Gastroesophageal sphincter (tissue), 4 donors: ENCODE measurements around the gene DAP. TPM values are rescaled to one million over a fixed set of nuclear protein-coding genes. Genes with fewer than 3 reads are reported as not detected.

ENCODE experiments used
- ATAC-seq: fragments of 150-250 bp; one replicate; pipeline ENCODE4 v1.9.1; 2016; ENCODE audit warnings: mild to moderate bottlenecking, moderate library complexity
- H3K27ac ChIP-seq, 4 donors: fragments of 200-600 bp; sonication (generic) in 3 of 4; 1 replicate in 3 of 4; 2 replicates in 1 of 4; pipeline ENCODE4 v1.5.1; 2016 to 2019
- H3K27me3 ChIP-seq: fragments of 200-600 bp; sonication (generic); one replicate; pipeline ENCODE4 v1.5.1; 2019
- H3K36me3 ChIP-seq, 2 donors: fragments of 200-600 bp; sonication (generic); one replicate each; pipeline ENCODE4 v1.5.1; 2019; ENCODE audit warnings: control low read depth in 1 of 2
- H3K4me1 ChIP-seq, 3 donors: fragments of 200-600 bp; sonication (generic); 1 replicate in 2 of 3; 2 replicates in 1 of 3; pipeline ENCODE4 v1.5.1; 2016 to 2019; ENCODE audit warnings: control low read depth in 2 of 3
- H3K4me3 ChIP-seq, 2 donors: fragments of 200-600 bp; sonication (generic); one replicate each; pipeline ENCODE4 v1.5.1; 2019; ENCODE audit warnings: mild to moderate bottlenecking in 1 of 2, moderate library complexity in 1 of 2
- H3K9me3 ChIP-seq, 3 donors: fragments of 200-600 bp; sonication (generic); one replicate each; pipeline ENCODE4 v1.5.1; 2017 to 2019; ENCODE audit warnings: control low read depth in 2 of 3
- EP300 ChIP-seq: sonication (generic); formaldehyde crosslinking; IDR thresholded peaks from one replicate; pipeline ENCODE4 v1.6.1; 2017; ENCODE audit warnings: antibody characterized with exemption, mild to moderate bottlenecking
- POLR2A ChIP-seq, 2 donors: fragments of 450-650 bp; IDR thresholded peaks; one replicate each; pipeline ENCODE4 v1.6.1; 2017; ENCODE audit warnings: antibody characterized with exemption in 2 of 2, mild to moderate bottlenecking in 2 of 2, moderate library complexity in 1 of 2
- POLR2AphosphoS5 ChIP-seq: sonication (generic); formaldehyde crosslinking; IDR thresholded peaks from one replicate; pipeline ENCODE4 v1.6.1; 2017; ENCODE audit warnings: antibody characterized with exemption
- WGBS, 2 donors: methylation state at CpG; one replicate each; pipeline ENCODE4 v1.1.5; 2018; ENCODE audit warnings: low coverage in 1 of 2; 5-methylcytosine and 5-hydroxymethylcytosine counted together
- total RNA-seq, 4 donors: library from RNA; depleted of rRNA; stranded (reverse); fragments of >200 nt; gene quantifications; one replicate each; pipeline ENCODE4 v1.1.0, GENCODE V29; 2016
- TF ChIP-seq, protein P1 (sequence below), 4 experiments: fragments of 200-600 bp in 2 of 4; fragments of 450-650 bp in 2 of 4; sonication (generic) in 1 of 4; IDR thresholded peaks; one replicate each; pipeline ENCODE4 v1.5.1; 2017 to 2019; ENCODE audit warnings: antibody characterized with exemption in 4 of 4, mild to moderate bottlenecking in 2 of 4, moderate library complexity in 2 of 4

DAP gene
- total RNA-seq, 4 donors from 2014 or later: 21.8 to 41.9 (median 36.0) TPM

DNA sequence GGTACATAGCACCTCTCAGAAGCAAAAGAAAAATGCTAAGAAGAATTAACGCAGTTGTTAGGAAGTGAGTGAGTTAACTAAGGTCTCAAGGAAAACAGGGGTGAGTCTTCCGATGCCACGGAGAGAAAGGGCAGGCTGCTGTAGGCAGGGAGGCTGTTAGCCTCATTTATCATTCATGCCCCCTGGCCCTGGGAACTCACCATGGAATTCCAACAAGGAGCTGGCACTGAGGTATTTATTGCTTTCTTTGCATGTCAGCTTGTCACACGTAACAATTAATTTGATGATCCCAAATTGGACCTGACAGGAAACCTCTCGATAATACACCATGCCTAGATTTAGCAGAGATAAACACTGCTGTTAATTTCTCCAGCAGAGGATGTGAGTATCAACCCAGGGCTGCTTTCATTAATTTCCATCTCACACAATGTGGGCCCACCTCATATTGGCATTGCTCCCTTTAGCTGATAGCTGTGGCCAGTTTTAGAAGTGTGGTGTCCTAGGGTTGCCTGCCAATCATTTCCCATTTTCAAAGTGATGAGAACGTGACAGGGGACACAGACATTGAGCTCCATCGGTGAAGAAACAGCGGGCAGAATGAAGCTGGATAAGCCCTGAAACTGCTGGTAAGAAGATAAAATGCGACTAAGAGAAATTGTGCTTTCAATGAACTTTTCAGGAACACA is 45.3 kb downstream of the DAP start:
- H3K4me3 ChIP-seq: no peak overlapping the region
- WGBS, 2 donors: 70 to 76% methylated on average over 5 to 9 of the region's 9 CpGs
- no peaks in the 10 kb centered on the region for H3K9me3 ChIP-seq
- H3K27me3 ChIP-seq: no peaks in the 10 kb centered on the region
- no peaks in the 10 kb centered on the region for H3K4me1 ChIP-seq
- TF ChIP-seq POLR2AphosphoS5: no peak
- no peak for TF ChIP-seq POLR2A (IDR thresholded peaks at IDR 0.05)
- TF ChIP-seq EP300: no peak
- TF ChIP-seq, protein P1, sequence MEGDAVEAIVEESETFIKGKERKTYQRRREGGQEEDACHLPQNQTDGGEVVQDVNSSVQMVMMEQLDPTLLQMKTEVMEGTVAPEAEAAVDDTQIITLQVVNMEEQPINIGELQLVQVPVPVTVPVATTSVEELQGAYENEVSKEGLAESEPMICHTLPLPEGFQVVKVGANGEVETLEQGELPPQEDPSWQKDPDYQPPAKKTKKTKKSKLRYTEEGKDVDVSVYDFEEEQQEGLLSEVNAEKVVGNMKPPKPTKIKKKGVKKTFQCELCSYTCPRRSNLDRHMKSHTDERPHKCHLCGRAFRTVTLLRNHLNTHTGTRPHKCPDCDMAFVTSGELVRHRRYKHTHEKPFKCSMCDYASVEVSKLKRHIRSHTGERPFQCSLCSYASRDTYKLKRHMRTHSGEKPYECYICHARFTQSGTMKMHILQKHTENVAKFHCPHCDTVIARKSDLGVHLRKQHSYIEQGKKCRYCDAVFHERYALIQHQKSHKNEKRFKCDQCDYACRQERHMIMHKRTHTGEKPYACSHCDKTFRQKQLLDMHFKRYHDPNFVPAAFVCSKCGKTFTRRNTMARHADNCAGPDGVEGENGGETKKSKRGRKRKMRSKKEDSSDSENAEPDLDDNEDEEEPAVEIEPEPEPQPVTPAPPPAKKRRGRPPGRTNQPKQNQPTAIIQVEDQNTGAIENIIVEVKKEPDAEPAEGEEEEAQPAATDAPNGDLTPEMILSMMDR (IDR thresholded peaks at IDR 0.05): no peak
- no peak for ATAC-seq
- H3K36me3 ChIP-seq: peaks cover 0 to 47% of the 10 kb centered on the region in 2 donors
- no peak overlapping the region for H3K27ac ChIP-seq

DNA sequence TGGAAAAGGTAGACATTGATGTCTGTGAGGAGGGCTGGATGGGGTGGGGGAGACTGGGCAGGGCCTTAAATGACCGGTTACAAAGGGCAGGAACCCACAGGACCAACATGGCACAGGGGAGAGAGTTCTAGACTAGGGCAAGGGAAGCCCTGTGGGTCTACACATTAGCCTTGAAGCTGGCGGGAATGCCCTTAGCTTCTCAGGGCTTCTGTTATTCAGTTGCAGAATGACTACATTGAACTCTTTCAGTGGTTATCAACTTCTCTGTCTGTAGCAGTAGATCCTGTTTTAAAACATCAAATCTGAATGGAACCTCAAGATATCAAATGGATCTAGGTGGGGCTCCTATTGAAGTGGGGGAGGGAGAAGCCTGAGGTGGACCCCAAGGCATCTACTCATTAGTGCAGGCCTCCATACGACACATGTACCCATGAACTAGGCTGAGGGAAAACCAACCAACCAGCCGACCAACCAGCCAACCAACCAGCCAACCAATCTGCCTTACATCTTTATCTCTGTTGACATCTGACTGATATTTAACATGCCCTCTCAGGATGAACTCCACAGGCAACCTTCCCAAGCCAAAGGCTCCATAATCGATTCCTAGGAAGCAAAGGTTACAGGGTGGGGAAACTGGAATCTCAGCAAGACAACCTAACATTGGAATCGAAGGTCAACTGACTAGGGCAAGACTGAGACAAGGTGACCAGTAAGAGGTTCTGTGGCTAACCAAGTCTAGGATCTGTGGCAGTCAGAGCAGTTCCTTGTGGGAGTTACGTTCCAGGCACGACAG is 48.3 kb downstream of the DAP start:
- H3K9me3 ChIP-seq: no peaks in the 10 kb centered on the region
- no peak overlapping the region for H3K27ac ChIP-seq
- no peaks in the 10 kb centered on the region for H3K27me3 ChIP-seq
- ATAC-seq: no peak
- H3K4me1 ChIP-seq: no peaks in the 10 kb centered on the region
- 93 to 95% methylated on average over 2 to 6 of the region's 8 CpGs for WGBS, 2 donors
- TF ChIP-seq POLR2A (IDR thresholded peaks at IDR 0.05): no peak
- TF ChIP-seq POLR2AphosphoS5: no peak
- TF ChIP-seq, protein P1 (IDR thresholded peaks at IDR 0.05): no peak
- no peak for TF ChIP-seq EP300
- peaks cover 0 to 43% of the 10 kb centered on the region in 2 donors for H3K36me3 ChIP-seq
- H3K4me3 ChIP-seq: no peak overlapping the region

DNA sequence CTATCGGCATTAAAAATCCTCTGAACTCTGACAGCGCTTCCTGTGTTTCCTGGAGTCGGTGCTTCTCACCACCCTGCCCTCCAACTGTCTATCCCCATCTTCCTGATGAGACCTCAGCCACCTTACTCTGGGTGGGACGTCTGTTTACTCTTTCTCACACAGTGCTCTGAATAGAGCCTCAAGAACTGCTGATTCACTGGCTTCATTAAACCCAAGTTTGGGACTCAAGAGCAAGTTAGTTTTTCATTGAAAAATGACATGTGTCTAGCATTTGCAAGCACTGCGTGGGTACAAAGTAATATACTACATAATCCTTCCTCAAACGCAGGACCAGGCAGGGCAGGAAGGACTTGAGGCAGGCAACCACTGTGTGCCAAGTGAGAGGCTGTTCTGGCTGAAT is 49.5 kb downstream of the DAP start:
- Histone ChIP-seq H3K27me3 (no peaks in the 10 kb centered on the region), H3K27ac (no peak overlapping the region), H3K9me3 (no peaks in the 10 kb centered on the region), H3K4me3 (no peak overlapping the region), H3K36me3 (peaks cover 0 to 41% of the 10 kb centered on the region in 2 donors), H3K4me1 (no peaks in the 10 kb centered on the region)
- WGBS, 2 donors: 86 to 100% methylated on average over 1 to 5 of the region's 6 CpGs
- no peak for ATAC-seq
- TF ChIP-seq POLR2A (IDR thresholded peaks at IDR 0.05) (no peak), POLR2AphosphoS5 (no peak), EP300 (no peak)
- TF ChIP-seq, protein P1 (IDR thresholded peaks at IDR 0.05): no peak

DNA sequence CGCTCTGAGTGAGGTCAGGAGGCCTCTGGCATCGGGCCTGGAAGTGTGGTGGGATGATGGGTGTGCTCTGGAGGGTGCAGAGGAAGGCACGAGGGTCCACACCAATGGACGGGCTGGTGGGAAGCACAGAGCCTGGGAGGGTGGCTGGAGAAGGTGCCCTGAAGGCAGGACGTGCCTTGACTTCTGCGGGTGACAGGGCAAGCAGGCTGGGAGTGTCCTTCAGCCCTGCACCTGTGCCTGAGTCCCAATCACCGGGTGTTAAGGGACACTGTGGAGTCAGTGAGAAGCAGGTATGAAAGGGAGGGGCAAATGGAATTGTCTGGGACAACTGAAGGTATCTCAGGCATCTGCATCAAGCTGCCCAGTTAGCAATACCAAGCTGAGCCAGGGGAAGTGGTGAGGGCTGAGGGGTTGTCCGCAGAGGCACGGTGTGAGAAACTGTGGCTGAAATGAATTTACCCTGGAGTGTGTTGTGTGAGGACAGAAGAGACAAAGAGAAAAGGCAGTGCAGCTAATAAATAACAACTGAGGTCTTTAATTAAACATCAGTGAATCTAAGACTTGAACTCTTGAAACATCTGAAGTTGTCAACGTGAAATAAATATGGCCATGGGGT is 50.4 kb downstream of the DAP start:
- 89% methylated on average over 7 of the region's 10 CpGs; no CpG with 5 or more reads in 1 of the 2 donors for WGBS, 2 donors
- H3K4me1 ChIP-seq: no peaks in the 10 kb centered on the region
- H3K9me3 ChIP-seq: no peaks in the 10 kb centered on the region
- no peaks in the 10 kb centered on the region for H3K27me3 ChIP-seq
- no peak overlapping the region for H3K4me3 ChIP-seq
- no peak overlapping the region for H3K27ac ChIP-seq
- H3K36me3 ChIP-seq: peaks cover 0 to 32% of the 10 kb centered on the region in 2 donors
- no peak for ATAC-seq
- TF ChIP-seq EP300 (no peak), POLR2A (IDR thresholded peaks at IDR 0.05) (no peak), POLR2AphosphoS5 (no peak)
- TF ChIP-seq, protein P1 (IDR thresholded peaks at IDR 0.05): no peak
